DMS 273 (cell line): ENCODE results near the gene DYRK3.
A peak's percentile ranks its signal among the peaks of the same experiment; 100 is the strongest.
"Not testable (repeated sequence)": the region's sequence is repeated elsewhere in the genome, so short reads cannot be mapped to it uniquely, and the experiment has no call there.

Experiments used
- DNase-seq: peaks from one replicate; lab custom pipeline; 2025; ENCODE audit not compliant: unreplicated experiment; lab: John Stamatoyannopoulos, UW

DYRK3 gene

DNA sequence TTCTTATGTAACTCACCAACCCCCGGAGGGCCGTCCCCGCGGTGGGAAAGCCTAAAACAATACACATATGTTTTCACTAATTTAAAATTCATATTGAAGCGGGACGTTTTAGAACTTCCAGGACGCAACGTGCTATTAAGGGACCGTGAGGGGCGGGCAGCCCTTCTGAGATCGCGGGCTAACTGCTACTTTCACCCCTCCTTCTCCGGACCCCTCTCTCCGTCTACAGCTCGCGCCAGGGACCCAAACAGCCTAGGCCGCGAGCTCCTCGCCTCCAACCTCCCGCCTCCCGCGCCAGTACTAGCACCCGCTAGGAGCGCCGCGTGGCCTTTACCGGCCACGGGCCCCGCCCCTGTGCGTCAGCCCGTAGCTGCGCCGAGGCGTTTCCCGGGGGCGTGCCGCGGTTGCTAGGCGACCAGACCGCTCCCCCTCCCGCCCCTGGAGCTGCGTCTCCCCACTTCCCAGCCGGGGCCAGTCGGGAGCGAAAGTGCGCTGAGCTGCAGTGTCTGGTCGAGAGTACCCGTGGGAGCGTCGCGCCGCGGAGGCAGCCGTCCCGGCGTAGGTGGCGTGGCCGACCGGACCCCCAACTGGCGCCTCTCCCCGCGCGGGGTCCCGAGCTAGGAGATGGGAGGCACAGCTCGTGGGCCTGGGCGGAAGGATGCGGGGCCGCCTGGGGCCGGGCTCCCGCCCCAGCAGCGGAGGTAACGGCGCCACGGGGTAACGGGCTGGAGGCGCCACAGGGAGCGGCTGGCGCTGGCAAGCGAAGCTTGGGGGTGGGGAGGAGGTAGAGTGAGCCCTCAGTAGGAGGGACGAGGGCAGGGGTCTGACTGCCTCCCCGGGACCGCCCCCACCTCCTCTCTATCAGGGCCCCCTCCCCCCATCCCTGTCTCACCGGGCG is at the start of gene DYRK3:
TSS of gene DYRK3 (plus strand) at position 457 of the 898 bp plus-strand sequence. CDS start at position 625, 168 bp downstream.
- peak; percentile 98 for DNase-seq

DNA sequence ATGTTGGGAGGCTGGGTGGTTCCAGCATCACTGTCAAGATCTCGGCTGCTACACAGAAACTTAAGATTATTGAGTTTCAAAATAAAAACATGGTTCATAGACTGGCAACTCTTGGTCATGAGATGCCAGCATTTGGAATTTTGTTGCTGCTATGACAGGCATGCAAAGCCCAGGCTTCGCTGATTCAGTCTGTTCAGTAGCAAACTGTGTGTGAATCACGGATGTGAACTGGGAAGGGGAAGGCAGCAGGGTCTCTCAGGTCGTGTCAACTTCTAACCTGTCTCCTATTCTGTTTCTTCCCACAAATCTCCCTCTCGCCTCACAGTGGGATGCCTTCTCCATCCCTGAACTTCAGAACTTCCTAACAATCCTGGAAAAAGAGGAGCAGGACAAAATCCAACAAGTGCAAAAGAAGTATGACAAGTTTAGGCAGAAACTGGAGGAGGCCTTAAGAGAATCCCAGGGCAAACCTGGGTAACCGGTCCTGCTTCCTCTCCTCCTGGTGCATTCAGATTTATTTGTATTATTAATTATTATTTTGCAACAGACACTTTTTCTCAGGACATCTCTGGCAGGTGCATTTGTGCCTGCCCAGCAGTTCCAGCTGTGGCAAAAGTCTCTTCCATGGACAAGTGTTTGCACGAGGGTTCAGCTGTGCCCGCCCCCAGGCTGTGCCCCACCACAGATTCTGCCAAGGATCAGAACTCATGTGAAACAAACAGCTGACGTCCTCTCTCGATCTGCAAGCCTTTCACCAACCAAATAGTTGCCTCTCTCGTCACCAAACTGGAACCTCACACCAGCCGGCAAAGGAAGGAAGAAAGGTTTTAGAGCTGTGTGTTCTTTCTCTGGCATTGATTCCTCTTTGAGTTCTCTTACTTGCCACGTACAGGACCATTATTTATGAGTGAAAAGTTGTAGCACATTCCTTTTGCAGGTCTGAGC is 48.6 kb upstream of the DYRK3 start:
- DNase-seq: no peak

DNA sequence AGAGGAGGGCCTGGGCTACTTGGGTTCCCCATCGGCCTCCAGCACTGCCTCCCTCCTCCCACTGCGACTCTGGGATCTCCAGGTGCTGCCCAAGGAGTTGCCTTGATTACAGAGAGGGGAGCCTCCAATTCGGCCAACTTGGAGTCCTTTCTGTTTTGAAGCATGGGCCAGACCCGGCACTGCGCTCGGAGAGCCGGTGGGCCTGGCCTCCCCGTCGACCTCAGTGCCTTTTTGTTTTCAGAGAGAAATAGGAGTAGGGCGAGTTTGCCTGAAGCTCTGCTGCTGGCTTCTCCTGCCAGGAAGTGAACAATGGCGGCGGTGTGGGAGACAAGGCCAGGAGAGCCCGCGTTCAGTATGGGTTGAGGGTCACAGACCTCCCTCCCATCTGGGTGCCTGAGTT is 47.4 kb upstream of the DYRK3 start:
- DNase-seq: no peak

DNA sequence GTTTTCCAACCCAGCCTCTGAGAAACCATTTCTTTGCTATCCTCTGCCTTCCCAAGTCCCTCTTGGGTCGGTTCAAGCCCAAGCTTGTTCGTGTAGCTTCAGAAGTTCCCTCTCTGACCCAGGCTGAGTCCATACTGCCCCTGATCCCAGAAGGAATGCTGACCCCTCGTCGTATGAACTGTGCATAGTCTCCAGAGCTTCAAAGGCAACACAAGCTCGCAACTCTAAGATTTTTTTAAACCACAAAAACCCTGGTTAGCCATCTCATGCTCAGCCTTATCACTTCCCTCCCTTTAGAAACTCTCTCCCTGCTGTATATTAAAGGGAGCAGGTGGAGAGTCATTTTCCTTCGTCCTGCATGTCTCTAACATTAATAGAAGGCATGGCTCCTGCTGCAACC is 46.8 kb upstream of the DYRK3 start:
- no peak for DNase-seq

DNA sequence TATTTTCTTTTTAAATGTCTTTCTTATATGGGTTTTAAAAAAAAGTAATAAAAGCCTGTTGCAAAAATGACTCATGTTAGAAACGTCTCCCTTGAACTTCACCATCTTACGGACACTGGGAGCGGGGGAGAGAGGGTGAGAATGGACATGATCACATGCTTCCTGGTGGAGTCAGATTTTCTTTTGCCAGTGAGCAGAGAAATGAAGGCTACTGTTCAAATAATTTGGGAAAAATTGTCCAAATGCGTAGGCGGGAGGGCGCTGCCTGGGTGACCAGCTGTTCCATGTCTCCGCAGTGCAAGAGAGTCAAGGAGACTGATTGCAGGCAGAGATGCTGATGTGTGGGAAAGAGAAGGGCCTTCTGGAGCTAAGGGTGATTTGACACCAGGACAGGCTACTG is 46.1 kb upstream of the DYRK3 start:
- no peak for DNase-seq

DNA sequence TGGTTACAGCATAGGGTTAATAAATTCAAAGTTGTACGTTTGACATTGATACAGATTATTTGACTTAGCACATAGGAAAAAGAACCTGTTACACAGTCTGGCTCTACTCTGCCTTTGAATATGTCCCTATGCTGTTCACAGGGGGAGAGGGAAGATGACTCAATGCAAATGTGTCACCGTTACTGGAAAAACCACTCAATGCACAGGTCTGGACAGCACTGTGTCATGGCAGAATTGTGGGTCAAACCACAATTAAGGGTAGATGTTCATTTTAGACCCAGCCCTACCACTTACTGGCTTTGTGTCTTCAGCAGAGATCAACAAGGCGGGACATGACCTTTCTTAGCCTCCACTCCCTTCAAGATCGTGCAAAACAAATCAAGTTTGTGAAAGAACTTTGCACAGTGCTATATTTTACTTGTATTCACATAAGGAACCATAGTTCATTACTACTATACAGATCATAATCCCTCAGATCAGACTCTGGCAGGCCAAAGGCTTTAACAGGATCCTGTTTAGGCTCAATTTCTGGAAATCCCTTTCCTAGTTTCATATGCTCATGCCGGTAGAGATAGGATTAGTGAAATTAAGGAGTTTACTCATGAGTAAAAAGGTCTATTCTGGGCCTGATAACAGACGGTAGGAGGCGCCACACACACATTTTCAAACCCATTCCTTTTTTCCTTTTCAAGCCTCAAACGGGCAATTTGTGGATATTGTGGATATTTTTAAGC is 45.1 kb upstream of the DYRK3 start:
- no peak for DNase-seq

DNA sequence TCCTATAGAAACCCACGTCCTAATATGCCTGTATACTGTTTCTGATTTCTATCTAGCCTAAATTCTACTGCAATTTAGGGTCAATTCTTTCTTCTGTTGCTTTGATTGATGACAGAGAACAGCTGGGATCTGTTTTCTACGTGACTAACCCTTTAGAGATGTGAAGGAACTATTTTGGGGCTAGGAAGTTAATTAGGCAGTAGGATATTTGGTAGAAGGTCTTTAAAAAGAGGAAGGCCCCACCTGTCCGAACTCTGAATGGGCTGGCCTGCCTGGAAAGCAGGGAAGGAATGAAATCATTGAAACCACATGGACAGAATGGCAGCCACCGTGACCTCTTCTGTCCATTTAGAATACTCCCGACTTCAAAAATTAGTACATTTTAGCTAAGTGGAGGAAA is 44.1 kb upstream of the DYRK3 start:
- DNase-seq: no peak

DNA sequence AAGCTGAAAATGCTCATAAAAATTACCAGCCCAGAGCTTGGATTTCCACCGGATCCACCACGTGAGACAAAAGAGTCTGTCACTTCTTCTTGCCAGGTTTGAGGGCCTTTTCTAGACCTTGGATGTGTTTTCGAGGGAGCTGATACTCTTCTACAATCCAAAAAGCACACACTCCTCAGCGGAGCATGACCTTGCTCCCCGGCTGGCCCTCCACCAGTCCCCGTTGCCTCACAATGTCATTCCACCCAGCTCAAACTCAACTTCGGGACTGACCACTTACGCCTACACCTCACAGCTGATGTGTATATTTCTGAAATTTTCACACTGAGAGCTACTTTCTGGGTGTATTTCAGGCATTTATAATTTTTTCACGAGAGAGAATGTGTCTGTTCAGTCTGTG is 43.6 kb upstream of the DYRK3 start:
- DNase-seq: no peak

DNA sequence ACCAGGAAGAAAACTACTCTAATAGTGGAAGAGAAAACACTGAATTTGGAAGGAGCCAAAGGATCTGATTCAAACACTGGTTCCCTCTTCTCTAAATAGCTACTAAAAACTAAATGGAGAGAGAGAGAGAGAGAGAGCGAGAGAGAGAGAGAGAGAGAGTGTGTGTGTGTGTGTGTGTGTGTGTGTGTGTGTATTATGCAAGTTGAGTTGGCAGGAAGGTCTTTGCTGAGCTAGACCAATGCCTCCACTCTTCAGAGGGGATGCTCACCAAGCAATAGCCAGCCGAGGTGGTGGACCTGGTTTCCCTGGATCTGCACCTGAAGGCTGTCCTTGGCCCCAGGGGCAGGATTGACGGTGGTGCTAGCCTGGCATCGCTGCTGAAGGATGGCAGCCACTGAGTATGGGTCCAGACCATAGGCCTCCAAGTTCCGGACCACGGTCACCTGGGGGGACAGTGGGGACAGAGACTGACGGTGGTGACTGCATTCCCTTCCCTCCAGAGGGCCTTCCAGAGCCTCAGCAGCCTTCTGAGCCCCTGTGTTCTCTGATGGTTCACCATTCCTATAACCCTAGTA is 41.9 kb upstream of the DYRK3 start:
- no peak for DNase-seq

DNA sequence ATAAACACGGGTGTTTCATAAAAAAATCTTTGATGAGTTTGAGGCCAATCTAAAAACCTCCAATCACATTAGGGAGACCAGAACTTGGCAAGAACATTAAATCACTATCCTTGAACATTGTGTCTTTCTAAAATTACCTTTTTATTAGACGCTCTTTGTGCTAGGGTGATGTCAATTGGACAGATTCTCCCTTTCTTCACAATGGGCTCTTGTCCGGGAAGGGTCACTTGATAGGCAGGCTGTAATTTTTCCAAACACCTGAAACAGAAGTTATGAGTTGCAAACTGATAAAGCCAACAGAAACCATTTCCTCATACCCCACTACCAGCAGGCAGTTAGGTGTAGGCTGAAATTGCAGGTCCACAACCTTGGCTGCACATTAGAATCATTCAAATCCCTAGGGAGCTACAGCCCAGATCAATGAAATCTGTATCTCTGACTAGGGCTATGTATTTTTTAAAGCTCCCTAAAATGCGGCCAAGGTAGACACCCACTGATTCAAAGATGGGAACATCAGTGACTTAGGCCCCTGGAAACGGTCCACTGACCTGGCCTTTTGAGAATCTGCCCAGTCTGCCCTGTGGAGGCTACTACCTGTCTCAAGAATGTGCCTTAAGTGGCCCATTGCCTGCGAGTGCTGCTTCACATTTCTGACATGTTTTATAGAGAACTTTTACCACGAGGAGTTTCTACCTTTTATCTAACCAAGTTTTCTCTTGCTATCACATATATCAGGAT is 39.6 kb upstream of the DYRK3 start:
- no peak for DNase-seq

DNA sequence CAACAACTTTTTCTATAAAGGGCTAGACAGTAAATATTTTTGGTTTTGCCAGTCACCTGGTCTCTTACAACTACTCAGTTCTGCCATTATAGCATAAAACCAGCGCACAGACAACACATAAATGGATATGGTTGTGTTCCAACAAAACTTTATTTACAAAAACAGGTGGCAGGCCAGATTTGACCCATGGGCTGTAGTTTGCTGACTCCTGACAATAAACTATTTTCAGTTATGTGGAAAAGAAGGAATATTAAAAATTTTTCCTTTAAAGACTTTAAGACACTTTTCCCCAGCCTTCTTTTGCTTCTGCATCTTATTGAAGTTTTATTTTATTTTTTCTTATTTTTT is 39.0 kb upstream of the DYRK3 start:
- no peak for DNase-seq

DNA sequence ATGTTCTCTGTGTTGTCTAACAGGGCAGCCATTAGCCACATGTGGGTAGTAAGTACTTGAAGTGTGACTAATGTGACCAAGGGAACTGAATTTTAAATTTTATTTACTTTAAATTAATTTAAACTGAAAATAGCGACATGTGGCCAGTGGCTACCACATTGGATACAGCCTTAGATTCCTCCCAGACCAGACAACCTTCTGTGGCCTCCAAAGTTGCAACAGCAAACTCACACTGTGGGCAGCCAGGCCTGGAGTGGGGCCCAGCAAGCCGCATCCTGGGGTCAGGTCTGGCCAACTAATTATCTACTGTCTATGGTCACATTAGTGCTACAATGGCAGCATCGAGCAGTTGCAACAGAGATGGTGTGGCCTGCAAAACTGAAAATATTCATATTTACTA is 34.8 kb upstream of the DYRK3 start:
- DNase-seq: no peak

DNA sequence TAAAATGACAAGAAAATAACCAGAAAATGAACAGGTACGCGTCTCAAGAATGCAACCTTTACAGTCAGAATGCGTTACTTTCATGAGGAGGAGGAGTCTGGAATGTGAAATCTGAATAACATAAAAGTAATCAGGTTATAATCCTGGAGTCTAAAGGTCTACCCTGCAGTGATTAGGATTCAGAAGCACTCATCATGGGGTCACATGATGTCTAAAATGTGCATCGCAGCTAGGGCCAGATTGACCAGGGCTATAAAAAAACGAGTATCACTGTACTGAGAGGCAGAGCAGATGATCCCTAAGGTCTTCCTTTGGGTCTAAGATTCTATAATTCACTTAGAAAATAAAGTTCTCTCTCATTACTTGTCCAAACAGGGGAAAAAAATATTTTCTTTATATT is 30.5 kb upstream of the DYRK3 start:
- DNase-seq: no peak

DNA sequence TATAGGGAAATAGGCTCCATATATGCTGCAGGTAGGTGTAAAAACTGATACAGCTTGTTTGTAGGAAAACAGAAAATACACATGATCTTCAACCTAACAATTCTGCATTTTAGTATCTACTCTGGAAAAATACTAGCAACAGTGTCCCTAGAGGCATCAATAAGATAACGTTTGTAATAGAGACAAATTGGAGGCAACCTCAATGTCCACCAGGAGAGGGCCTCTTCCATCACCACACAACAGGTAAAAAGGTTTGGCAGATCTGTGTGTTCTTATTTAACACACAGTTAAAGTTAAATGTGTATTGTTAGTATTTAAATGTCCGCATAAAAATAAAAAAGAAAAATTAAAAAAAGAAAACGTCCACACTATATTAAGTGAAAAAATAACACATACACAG is 28.5 kb upstream of the DYRK3 start:
- DNase-seq: peak; percentile 54

DNA sequence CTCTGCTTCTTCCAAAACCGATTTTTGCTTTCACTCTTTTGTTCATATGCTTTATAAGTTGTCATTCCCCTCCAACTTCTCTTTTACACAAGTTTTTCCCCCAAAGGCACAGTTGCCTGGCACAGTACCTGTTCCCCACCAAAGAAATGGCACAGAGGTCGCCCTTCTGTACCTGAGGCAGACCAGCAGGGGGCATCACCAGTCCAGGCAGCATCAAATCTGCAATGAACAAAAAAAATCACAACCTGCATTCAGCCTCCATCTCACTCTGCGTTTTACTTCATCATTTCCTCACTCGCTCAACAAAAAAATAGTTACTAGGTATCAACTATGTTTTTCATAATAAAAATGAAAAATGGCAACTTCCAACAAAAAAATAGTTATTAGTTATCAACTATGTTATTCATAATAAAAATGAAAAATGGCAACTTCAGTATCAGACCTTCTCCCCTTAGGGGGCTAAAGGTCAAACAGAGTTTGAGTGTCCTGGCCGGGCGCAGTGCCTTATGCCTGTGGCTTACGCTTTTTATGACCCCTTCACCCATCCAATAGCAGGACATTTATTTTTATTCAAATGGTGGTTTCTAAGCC is 27.1 kb upstream of the DYRK3 start:
- peak; percentile 65 for DNase-seq

DNA sequence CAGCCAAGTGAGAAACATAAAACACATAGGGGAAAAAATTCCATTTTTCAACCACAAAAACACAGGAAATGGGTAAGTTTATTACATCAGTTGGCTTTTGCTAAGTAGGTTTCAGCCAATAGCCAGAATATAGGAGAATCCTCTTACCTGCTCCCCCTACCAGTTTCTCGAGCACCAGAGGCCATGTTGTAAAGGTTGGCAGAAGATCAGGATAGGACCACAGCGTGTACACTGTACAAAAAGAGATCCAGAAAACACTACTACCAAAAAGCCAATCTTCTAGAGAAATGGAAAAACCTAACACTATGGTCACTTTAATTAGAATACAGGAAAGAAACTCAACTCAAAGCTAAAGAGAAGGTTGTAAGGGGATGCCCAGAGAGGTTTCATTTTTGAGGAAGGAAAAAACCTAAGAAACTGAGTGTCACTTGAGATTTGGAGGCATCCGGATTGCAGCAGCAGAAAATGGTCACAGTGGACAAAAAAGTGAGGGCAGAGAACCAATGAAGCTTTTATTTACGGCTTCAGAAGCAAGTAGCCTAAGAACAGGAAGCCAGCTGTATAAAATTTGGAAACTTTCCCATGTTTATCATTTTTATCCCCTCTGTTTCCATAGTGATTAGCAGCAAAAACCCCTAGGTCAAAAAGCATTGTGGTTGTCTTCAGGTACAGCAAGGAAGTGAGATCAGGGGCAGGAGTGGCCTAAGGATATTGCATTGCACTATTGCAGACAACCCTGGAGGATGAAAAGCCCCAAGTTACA is 25.9 kb upstream of the DYRK3 start:
- DNase-seq: no peak

DNA sequence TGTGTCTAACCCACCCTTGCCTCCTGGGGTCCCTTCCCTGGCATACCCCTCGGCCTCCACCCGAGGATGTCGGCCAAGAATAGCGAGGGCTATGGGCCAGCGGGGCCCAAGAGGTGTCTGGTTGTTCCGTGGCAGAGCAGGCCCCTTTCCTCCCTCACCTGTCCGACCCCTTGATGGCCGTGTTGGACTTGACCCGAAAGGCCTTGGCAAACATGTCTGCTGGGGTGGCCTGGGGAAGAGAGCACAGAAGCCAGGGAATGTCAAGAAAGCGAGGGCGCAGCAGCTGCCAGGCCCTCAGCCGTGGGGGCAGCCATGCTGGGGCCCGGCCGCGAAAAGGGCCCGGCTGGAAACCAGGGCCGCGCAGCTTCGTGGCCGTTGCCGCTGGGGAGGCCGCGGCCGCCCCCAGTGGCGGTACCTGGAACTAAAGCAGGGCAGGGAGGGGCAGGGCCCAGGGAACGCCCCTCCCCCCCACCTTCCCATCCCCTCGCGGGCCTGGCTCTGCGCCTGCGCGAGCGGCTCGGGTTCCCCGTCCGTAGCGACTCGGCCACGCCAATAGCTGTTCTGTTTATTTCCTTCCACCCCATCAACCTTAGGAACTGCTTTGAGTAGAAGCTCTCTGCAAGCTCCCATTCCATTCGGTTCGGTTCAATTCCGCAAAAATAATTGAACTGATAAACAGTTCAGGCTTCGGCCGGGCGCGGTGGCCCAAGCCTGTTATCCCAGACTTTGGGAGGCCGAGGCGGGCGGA is 23.0 kb upstream of the DYRK3 start, which contains the start of gene EIF2D:
TSS of gene EIF2D (minus strand) at position 337 of the 748 bp plus-strand sequence. CDS start at position 214, 123 bp downstream.
- DNase-seq: peak; percentile 98

DNA sequence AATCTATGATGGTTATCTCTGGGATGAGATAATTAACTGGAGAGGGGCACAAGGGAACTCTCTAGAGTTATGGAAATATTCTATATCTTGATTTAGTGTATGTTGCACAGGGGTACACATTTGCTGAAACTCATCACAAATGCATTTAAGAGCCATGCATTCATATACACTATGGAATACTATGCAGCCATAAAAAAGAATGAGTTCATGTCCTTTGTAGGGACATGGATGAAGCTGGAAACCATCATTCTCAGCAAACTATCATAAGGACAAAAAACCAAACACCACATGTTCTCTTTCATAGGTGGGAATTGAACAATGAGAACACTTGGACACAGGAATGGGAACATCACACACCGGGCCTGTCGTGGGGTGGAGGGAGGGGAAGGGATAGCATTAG is 8.9 kb upstream of the DYRK3 start:
- not testable (repeated sequence) for DNase-seq
